Liver (tissue), 3 donors: ENCODE data around the gene TRPM2.

Experiments
- GABPA ChIP-seq, 2 donors: IDR thresholded peaks in 1 of 2; conservative IDR thresholded peaks in 1 of 2; 2 replicates each; pipeline ENCODE4 v1.6.1; 2016; ENCODE audit warnings: antibody characterized with exemption in 2 of 2, mild to moderate bottlenecking in 1 of 2, moderate library complexity in 1 of 2
- JUND ChIP-seq, 2 donors: IDR thresholded peaks; 2 replicates each; pipeline ENCODE4 v1.6.1; 2016; ENCODE audit warnings: antibody characterized with exemption in 2 of 2
- RAD21 ChIP-seq, 2 donors: IDR thresholded peaks; 2 replicates each; pipeline ENCODE4 v1.6.1; 2016; ENCODE audit warnings: antibody characterized with exemption in 2 of 2, mild to moderate bottlenecking in 2 of 2
- SP1 ChIP-seq: IDR thresholded peaks from 2 replicates; pipeline ENCODE4 v1.6.1; 2018; ENCODE audit warnings: antibody characterized with exemption, mild to moderate bottlenecking
- TAF1 ChIP-seq: conservative IDR thresholded peaks from 2 replicates; pipeline ENCODE4 v1.6.1; 2016; ENCODE audit warnings: antibody characterized with exemption, mild to moderate bottlenecking
- YY1 ChIP-seq: IDR thresholded peaks from 2 replicates; pipeline ENCODE4 v1.6.1; 2016; ENCODE audit warnings: antibody characterized with exemption, mild to moderate bottlenecking
- TF ChIP-seq, protein P1 (sequence below): fragments of 150-350 bp; IDR thresholded peaks from 2 replicates; pipeline ENCODE4 v1.5.1; 2017; ENCODE audit warnings: improper control_type of control experiment, low read depth, low read length; ENCODE audit not compliant: missing input control
- TF ChIP-seq, protein P2 (sequence below): IDR thresholded peaks from 2 replicates; pipeline ENCODE4 v1.6.1; 2016; ENCODE audit warnings: antibody characterized with exemption, mild to moderate bottlenecking
- TF ChIP-seq, protein P3 (sequence below): IDR thresholded peaks from 2 replicates; pipeline ENCODE4 v1.6.1; 2016; ENCODE audit warnings: antibody characterized with exemption
- TF ChIP-seq, protein P4 (sequence below): IDR thresholded peaks from 2 replicates; pipeline ENCODE4 v1.6.1; 2016; ENCODE audit warnings: antibody characterized with exemption
- donor health status: healthy.
- donor health status: healthy.

DNA sequence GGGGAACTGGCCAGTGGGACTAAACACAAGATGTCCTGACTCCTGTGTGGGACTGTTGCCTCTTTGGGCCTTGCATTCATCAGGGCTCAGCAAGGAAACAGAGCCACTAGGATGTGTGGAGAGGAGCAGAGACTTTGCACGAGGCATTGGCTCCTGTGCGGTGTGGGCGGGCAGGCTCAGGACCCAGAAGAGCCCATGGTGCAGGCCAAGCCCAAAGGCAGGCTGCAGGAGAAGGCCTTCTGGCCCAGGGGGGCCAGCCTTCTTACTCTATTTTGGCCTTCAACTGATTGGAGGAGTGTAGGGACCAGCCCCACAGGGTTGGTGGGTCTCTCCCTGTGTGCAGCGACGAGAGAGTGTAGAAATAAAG lies 125.4 kb downstream of the TRPM2 start:
- no peak for TF ChIP-seq JUND (IDR thresholded peaks at IDR 0.05)
- TF ChIP-seq, protein P1, sequence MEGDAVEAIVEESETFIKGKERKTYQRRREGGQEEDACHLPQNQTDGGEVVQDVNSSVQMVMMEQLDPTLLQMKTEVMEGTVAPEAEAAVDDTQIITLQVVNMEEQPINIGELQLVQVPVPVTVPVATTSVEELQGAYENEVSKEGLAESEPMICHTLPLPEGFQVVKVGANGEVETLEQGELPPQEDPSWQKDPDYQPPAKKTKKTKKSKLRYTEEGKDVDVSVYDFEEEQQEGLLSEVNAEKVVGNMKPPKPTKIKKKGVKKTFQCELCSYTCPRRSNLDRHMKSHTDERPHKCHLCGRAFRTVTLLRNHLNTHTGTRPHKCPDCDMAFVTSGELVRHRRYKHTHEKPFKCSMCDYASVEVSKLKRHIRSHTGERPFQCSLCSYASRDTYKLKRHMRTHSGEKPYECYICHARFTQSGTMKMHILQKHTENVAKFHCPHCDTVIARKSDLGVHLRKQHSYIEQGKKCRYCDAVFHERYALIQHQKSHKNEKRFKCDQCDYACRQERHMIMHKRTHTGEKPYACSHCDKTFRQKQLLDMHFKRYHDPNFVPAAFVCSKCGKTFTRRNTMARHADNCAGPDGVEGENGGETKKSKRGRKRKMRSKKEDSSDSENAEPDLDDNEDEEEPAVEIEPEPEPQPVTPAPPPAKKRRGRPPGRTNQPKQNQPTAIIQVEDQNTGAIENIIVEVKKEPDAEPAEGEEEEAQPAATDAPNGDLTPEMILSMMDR, result no peak
- TF ChIP-seq RAD21 (IDR thresholded peaks at IDR 0.05), result no peak
- no peak for TF ChIP-seq YY1
- TF ChIP-seq, protein P2, sequence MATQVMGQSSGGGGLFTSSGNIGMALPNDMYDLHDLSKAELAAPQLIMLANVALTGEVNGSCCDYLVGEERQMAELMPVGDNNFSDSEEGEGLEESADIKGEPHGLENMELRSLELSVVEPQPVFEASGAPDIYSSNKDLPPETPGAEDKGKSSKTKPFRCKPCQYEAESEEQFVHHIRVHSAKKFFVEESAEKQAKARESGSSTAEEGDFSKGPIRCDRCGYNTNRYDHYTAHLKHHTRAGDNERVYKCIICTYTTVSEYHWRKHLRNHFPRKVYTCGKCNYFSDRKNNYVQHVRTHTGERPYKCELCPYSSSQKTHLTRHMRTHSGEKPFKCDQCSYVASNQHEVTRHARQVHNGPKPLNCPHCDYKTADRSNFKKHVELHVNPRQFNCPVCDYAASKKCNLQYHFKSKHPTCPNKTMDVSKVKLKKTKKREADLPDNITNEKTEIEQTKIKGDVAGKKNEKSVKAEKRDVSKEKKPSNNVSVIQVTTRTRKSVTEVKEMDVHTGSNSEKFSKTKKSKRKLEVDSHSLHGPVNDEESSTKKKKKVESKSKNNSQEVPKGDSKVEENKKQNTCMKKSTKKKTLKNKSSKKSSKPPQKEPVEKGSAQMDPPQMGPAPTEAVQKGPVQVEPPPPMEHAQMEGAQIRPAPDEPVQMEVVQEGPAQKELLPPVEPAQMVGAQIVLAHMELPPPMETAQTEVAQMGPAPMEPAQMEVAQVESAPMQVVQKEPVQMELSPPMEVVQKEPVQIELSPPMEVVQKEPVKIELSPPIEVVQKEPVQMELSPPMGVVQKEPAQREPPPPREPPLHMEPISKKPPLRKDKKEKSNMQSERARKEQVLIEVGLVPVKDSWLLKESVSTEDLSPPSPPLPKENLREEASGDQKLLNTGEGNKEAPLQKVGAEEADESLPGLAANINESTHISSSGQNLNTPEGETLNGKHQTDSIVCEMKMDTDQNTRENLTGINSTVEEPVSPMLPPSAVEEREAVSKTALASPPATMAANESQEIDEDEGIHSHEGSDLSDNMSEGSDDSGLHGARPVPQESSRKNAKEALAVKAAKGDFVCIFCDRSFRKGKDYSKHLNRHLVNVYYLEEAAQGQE, result no peak
- TF ChIP-seq SP1, result no peak
- no peak for TF ChIP-seq TAF1
- TF ChIP-seq, protein P3, sequence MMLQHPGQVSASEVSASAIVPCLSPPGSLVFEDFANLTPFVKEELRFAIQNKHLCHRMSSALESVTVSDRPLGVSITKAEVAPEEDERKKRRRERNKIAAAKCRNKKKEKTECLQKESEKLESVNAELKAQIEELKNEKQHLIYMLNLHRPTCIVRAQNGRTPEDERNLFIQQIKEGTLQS, result no peak
- TF ChIP-seq, protein P4, sequence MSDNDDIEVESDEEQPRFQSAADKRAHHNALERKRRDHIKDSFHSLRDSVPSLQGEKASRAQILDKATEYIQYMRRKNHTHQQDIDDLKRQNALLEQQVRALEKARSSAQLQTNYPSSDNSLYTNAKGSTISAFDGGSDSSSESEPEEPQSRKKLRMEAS, result no peak
- no peak for TF ChIP-seq GABPA (IDR thresholded peaks at IDR 0.05 in 1 of 2, conservative IDR thresholded peaks at IDR 0.05 in 1 of 2)
